GM19468 (cell line): ENCODE results near the gene RBBP8.
"Not testable (repeated sequence)": the region's sequence is repeated elsewhere in the genome, so short reads cannot be mapped to it uniquely, and the experiment has no call there.

Experiments
- ATAC-seq: cut with Tn5 transposase; IDR thresholded peaks from one replicate; pipeline ENCODE4 v1.9.1; 2021; ENCODE audit warnings: mild to moderate bottlenecking, moderate library complexity, moderate number of reproducible peaks; ENCODE audit not compliant: unreplicated experiment; ENCODE audit errors: extremely low read depth

RBBP8 gene

GRCh38 chr18:22936515-22936914, 3.4 kb downstream of the RBBP8 start:
- no peak for ATAC-seq

GRCh38 chr18:22939649-22940048, 6.5 kb downstream of the RBBP8 start:
- ATAC-seq = no peak

GRCh38 chr18:22943847-22944246, 10.7 kb downstream of the RBBP8 start:
- no peak for ATAC-seq

- ATAC-seq = no peak
Observed at GRCh38 chr18:22946217-22946616, 13.1 kb downstream of the RBBP8 start.

GRCh38 chr18:22946846-22947245, 13.7 kb downstream of the RBBP8 start:
- no peak for ATAC-seq

GRCh38 chr18:22951823-22952222, 18.7 kb downstream of the RBBP8 start:
- no peak for ATAC-seq

GRCh38 chr18:22952525-22952924, 19.4 kb downstream of the RBBP8 start:
- ATAC-seq = no peak

- ATAC-seq = not testable (repeated sequence)
Observed at GRCh38 chr18:22953982-22954381, 20.9 kb downstream of the RBBP8 start.

GRCh38 chr18:22956226-22956625, 23.1 kb downstream of the RBBP8 start:
- no peak for ATAC-seq

- ATAC-seq = no peak
Observed at GRCh38 chr18:22961156-22961555, 28.0 kb downstream of the RBBP8 start.

GRCh38 chr18:22962004-22962403, 28.9 kb downstream of the RBBP8 start:
- no peak for ATAC-seq

GRCh38 chr18:22964116-22964515, 31.0 kb downstream of the RBBP8 start:
- ATAC-seq = no peak

GRCh38 chr18:22964722-22965121, 31.6 kb downstream of the RBBP8 start:
- no peak for ATAC-seq

GRCh38 chr18:22971038-22971437, 37.9 kb downstream of the RBBP8 start:
- no peak for ATAC-seq

- ATAC-seq = no peak
Observed at GRCh38 chr18:22974001-22974400, 40.9 kb downstream of the RBBP8 start.

GRCh38 chr18:22974707-22975106, 41.6 kb downstream of the RBBP8 start:
- ATAC-seq = no peak

GRCh38 chr18:22975508-22975907, 42.4 kb downstream of the RBBP8 start:
- ATAC-seq = no peak

- no peak for ATAC-seq
Observed at GRCh38 chr18:22977847-22978701, 44.9 kb downstream of the RBBP8 start.

- ATAC-seq = no peak
Observed at GRCh38 chr18:22980394-22980793, 47.3 kb downstream of the RBBP8 start.

GRCh38 chr18:22981274-22982133, 48.4 kb downstream of the RBBP8 start:
- no peak for ATAC-seq

- no peak for ATAC-seq
Observed at GRCh38 chr18:22983175-22983574, 50.0 kb downstream of the RBBP8 start.
